IMR-90 (cell line): ENCODE measurements around the gene FBXO3. TPM values are rescaled to one million over a fixed set of nuclear protein-coding genes. Genes with fewer than 3 reads are reported as not detected.

ENCODE experiments used
- ATAC-seq: fragments of 200-7000 bp; cut with Tn5 transposase; 2 replicates; pipeline ENCODE4 v1.9.1; 2020; ENCODE audit warnings: low read depth, mild to moderate bottlenecking, moderate library complexity
- BruUV-seq: library from RNA; stranded (reverse); fragments of 400-500 nt; replicated peaks from 2 replicates; lab custom pipeline; 2021; lab: Mats Ljungman, UMichigan
- CTCF ChIA-PET: fragments of 300-600 bp; formaldehyde crosslinking; extraction: SDS; loops from one replicate; lab custom pipeline; 2021; ENCODE audit warnings: antibody characterized with exemption; lab: Yijun Ruan, JAX
- POLR2A ChIA-PET: fragments of 300-600 bp; sonication (Branson Sonifier 250); formaldehyde crosslinking; loops from one replicate; lab custom pipeline; 2022; ENCODE audit warnings: antibody characterized with exemption; ENCODE audit not compliant: unreplicated experiment; lab: Charles Lee
- DNase-seq: peaks from one replicate; pipeline ENCODE4 v3.0.0; 2013
- H2AFZ ChIP-seq: replicated peaks from 2 replicates; pipeline ENCODE3; 2013; ENCODE audit warnings: low read length, mild to moderate bottlenecking; ENCODE audit not compliant: poor library complexity
- H2AK5ac ChIP-seq: 2 replicates; pipeline ENCODE4 v1.6.1; 2013; ENCODE audit warnings: low read depth, low read length, inconsistent platforms
- H2AK9ac ChIP-seq: replicated peaks from 2 replicates; pipeline ENCODE3; 2013; ENCODE audit warnings: mild to moderate bottlenecking, low read depth, low read length, moderate library complexity; ENCODE audit not compliant: poor library complexity
- H2BK120ac ChIP-seq: 2 replicates; pipeline ENCODE4 v1.6.1; 2013; ENCODE audit warnings: low read depth, low read length, inconsistent platforms
- H2BK15ac ChIP-seq: 3 replicates; pipeline ENCODE4 v1.6.1; 2013; ENCODE audit warnings: low read depth, low read length, inconsistent platforms
- H2BK20ac ChIP-seq: 2 replicates; pipeline ENCODE4 v1.6.1; 2013; ENCODE audit warnings: low read depth, mild to moderate bottlenecking, inconsistent platforms, low read length, moderate library complexity
- H2BK5ac ChIP-seq: 2 replicates; pipeline ENCODE4 v1.6.1; 2013; ENCODE audit warnings: mild to moderate bottlenecking, low read depth, low read length, inconsistent platforms; ENCODE audit not compliant: poor library complexity, severe bottlenecking
- H3K14ac ChIP-seq: replicated peaks from 2 replicates; pipeline ENCODE4 v1.6.1; 2013; ENCODE audit warnings: low read depth, low read length, inconsistent platforms
- H3K18ac ChIP-seq: 2 replicates; pipeline ENCODE4 v1.6.1; 2013; ENCODE audit warnings: low read depth, low read length, control low read depth
- H3K23ac ChIP-seq: 2 replicates; pipeline ENCODE4 v1.6.1; 2013; ENCODE audit warnings: low read depth, low read length, inconsistent platforms
- H3K27ac ChIP-seq: 2 replicates; pipeline ENCODE4 v1.5.1; 2013; ENCODE audit warnings: mild to moderate bottlenecking, control low read depth, low read length; ENCODE audit not compliant: insufficient read depth
- H3K27me3 ChIP-seq: 2 replicates; pipeline ENCODE4 v1.6.1; 2013; ENCODE audit warnings: low read length; ENCODE audit not compliant: control insufficient read depth, insufficient read depth
- H3K36me3 ChIP-seq: 2 replicates; pipeline ENCODE4 v1.6.1; 2013; ENCODE audit warnings: low read length, mixed read lengths; ENCODE audit not compliant: control insufficient read depth, insufficient read depth
- H3K4ac ChIP-seq: 2 replicates; pipeline ENCODE4 v1.6.1; 2013; ENCODE audit warnings: low read depth, low read length, inconsistent platforms
- H3K4me1 ChIP-seq: 2 replicates; pipeline ENCODE4 v1.6.1; 2013; ENCODE audit warnings: low read length, mixed read lengths; ENCODE audit not compliant: control insufficient read depth, insufficient read depth
- H3K4me2 ChIP-seq: 2 replicates; pipeline ENCODE4 v1.6.1; 2013; ENCODE audit warnings: low read depth, mild to moderate bottlenecking, control low read depth, low read length, moderate library complexity
- H3K4me3 ChIP-seq: 2 replicates; pipeline ENCODE4 v1.5.1; 2013; ENCODE audit warnings: low read depth, mild to moderate bottlenecking, control low read depth, low read length, moderate library complexity; ENCODE audit not compliant: insufficient read depth
- H3K56ac ChIP-seq: 2 replicates; pipeline ENCODE4 v1.6.1; 2013; ENCODE audit warnings: low read length, inconsistent platforms; ENCODE audit not compliant: insufficient read depth; ENCODE audit errors: extremely low read depth
- H3K79me1 ChIP-seq, 2 experiments: 2 replicates each; pipeline ENCODE4 v1.6.1; 2013; ENCODE audit warnings: low read length in 2 of 2, inconsistent platforms in 1 of 2, low read depth in 1 of 2
- H3K9ac ChIP-seq: 2 replicates; pipeline ENCODE4 v1.6.1; 2013; ENCODE audit warnings: low read depth, low read length, control low read depth
- H3K9me1 ChIP-seq: 2 replicates; pipeline ENCODE4 v1.6.1; 2013; ENCODE audit warnings: low read length, inconsistent platforms; ENCODE audit not compliant: insufficient read depth
- H3K9me3 ChIP-seq: 2 replicates; pipeline ENCODE4 v1.6.1; 2013; ENCODE audit warnings: low read length; ENCODE audit not compliant: control insufficient read depth, insufficient read depth
- H4K20me1 ChIP-seq: 2 replicates; pipeline ENCODE4 v1.6.1; 2013; ENCODE audit warnings: low read length, inconsistent platforms; ENCODE audit not compliant: insufficient read depth
- H4K5ac ChIP-seq: 2 replicates; pipeline ENCODE4 v1.6.1; 2013; ENCODE audit warnings: mild to moderate bottlenecking, low read depth, low read length, control low read depth
- H4K8ac ChIP-seq, 2 experiments: 2 replicates each; pipeline ENCODE4 v1.6.1; 2013; ENCODE audit warnings: low read depth in 2 of 2, low read length in 2 of 2, control low read depth in 1 of 2, inconsistent platforms in 1 of 2
- H4K91ac ChIP-seq: 2 replicates; pipeline ENCODE4 v1.6.1; 2013; ENCODE audit warnings: low read depth, low read length, inconsistent platforms; ENCODE audit not compliant: insufficient read depth
- BHLHE40 ChIP-seq: fragments of 150-350 bp; IDR thresholded peaks from 2 replicates; pipeline ENCODE4 v1.6.1; 2016; ENCODE audit warnings: mild to moderate bottlenecking, low read depth, low read length
- CEBPB ChIP-seq: IDR thresholded peaks from 2 replicates; pipeline ENCODE4 v1.6.1; 2012; ENCODE audit warnings: low read depth, low read length, improper control_type of control experiment
- CTCF ChIP-seq: conservative IDR thresholded peaks from 2 replicates; pipeline ENCODE4 v1.5.1; 2012; ENCODE audit warnings: mild to moderate bottlenecking, low read depth, low read length, improper control_type of control experiment
- FOS ChIP-seq: fragments of 150-350 bp; IDR thresholded peaks from 2 replicates; pipeline ENCODE4 v1.6.1; 2016; ENCODE audit warnings: low read depth, low read length
- MAFK ChIP-seq: IDR thresholded peaks from 2 replicates; pipeline ENCODE4 v1.6.1; 2012; ENCODE audit warnings: low read depth, low read length, improper control_type of control experiment
- MAZ ChIP-seq: IDR thresholded peaks from 2 replicates; pipeline ENCODE4 v1.6.1; 2012; ENCODE audit warnings: low read depth, mild to moderate bottlenecking, low read length, improper control_type of control experiment, moderate library complexity, borderline replicate concordance
- NFE2L2 ChIP-seq: fragments of 150-350 bp; IDR thresholded peaks from 2 replicates; pipeline ENCODE4 v1.6.1; 2016; ENCODE audit warnings: low read depth, mild to moderate bottlenecking, low read length
- POLR2A ChIP-seq: IDR thresholded peaks from 2 replicates; pipeline ENCODE4 v1.6.1; 2012; ENCODE audit warnings: mild to moderate bottlenecking, low read depth, low read length
- RAD21 ChIP-seq: IDR thresholded peaks from 2 replicates; pipeline ENCODE4 v1.6.1; 2012; ENCODE audit warnings: low read length, improper control_type of control experiment
- RFX5 ChIP-seq: IDR thresholded peaks from 2 replicates; pipeline ENCODE4 v1.8.0; 2012; ENCODE audit warnings: low read depth, mild to moderate bottlenecking, low read length, moderate library complexity
- SMC3 ChIP-seq: fragments of 150-350 bp; IDR thresholded peaks from 2 replicates; pipeline ENCODE4 v1.6.1; 2016; ENCODE audit warnings: low read depth, mild to moderate bottlenecking, antibody characterized with exemption, low read length, moderate library complexity
- USF2 ChIP-seq: fragments of 150-350 bp; IDR thresholded peaks from 2 replicates; pipeline ENCODE4 v1.6.1; 2017; ENCODE audit warnings: mild to moderate bottlenecking, antibody characterized with exemption, low read length, low read depth
- WGBS, 2 experiments: methylation state at CpG; one replicate each; pipeline versions ENCODE4 v1.1.5 to v1.1.7; 2013; ENCODE audit warnings: missing lambda C conversion rate in 2 of 2; ENCODE audit not compliant: insufficient read length in 1 of 2; ENCODE audit errors: extremely low coverage in 2 of 2; 5-methylcytosine and 5-hydroxymethylcytosine counted together
- dilution Hi-C: fragments of 300-500 bp; cut with HindIII; formaldehyde crosslinking; loops from one replicate; pipeline ENCODE4 v1.14.3; 2018; ENCODE audit warnings: low sequenced_read_pairs; ENCODE audit not compliant: unreplicated experiment
- in situ Hi-C: fragments of 300-500 bp; cut with MboI; formaldehyde crosslinking; loops from 3 replicates; pipeline ENCODE4 v1.14.3; 2019; ENCODE audit warnings: low sequenced_read_pairs, inconsistent platforms, mixed read lengths
- intact Hi-C: fragments of 100-400 bp; cut with micrococcal nuclease; formaldehyde crosslinking; loops from 2 replicates; pipeline ENCODE4 v1.10.0; 2022
- polyA plus RNA-seq, 3 experiments: library from polyadenylated mRNA; depleted of rRNA; stranded (reverse); fragments of >200 nt; gene quantifications; 2 replicates each; pipeline ENCODE4 v1.2.3, GENCODE V29; 2012; ENCODE audit warnings: low replicate concordance in 1 of 3
- total RNA-seq: library from RNA; depleted of rRNA; stranded (reverse); fragments of >200 nt; gene quantifications from 2 replicates; pipeline ENCODE4 v1.2.3, GENCODE V29; 2012

Gene FBXO3
- total and polyA plus RNA-seq, 2 of the 4 experiments (the other 2 are of a cell fraction): 26.2 to 51.1 TPM

GRCh38 chr11:33777906-33778305, 3.6 kb upstream of the FBXO3 start:
- TF ChIP-seq CEBPB (no peak), NFE2L2 (no peak), RFX5 (no peak), CTCF (no peak), FOS (no peak), MAZ (no peak), RAD21 (no peak), SMC3 (no peak), MAFK (no peak), BHLHE40 (no peak), POLR2A (no peak), USF2 (no peak)
- Histone ChIP-seq H2BK20ac (no peak overlapping the region), H3K4ac (peak overlapping the region; percentile 23; the same call in 1 of the 2 replicates), H2BK5ac (no peak overlapping the region), H3K36me3 (no peaks in the 10 kb centered on the region), H4K91ac (no peak overlapping the region), H3K4me1 (peaks cover 16% of the 10 kb centered on the region), H4K8ac (peak overlapping the region in 1 of 2 experiments; percentile 46; a peak in 1 of 4 replicates), H4K5ac (no peak overlapping the region), H3K9me3 (peaks cover 2% of the 10 kb centered on the region; the same call in 1 of the 2 replicates), H2AK5ac (no peak overlapping the region; the same call in 1 of the 2 replicates), H3K14ac (no peak overlapping the region), H4K20me1 (0 out of 2 replicates have a peak, but pooled peaks cover under 1% of the 10 kb centered on the region), H3K79me1 (peaks cover 0 to 9% of the 10 kb centered on the region in 2 experiments; a peak in 3 of 4 replicates), H2AK9ac (no peak overlapping the region), H2BK15ac (no peak overlapping the region), H3K18ac (no peak overlapping the region), H2BK120ac (0 out of 2 replicates have a peak overlapping the region, but pooled peaks have one; percentile 33), H3K27ac (no peak overlapping the region), H3K9ac (no peak overlapping the region), H3K27me3 (peaks cover 5% of the 10 kb centered on the region), H2AFZ (peak overlapping the region; percentile 86), H3K4me3 (no peak overlapping the region), H3K56ac (no peak overlapping the region), H3K23ac (0 out of 2 replicates have a peak overlapping the region, but pooled peaks have one; percentile 34), H3K4me2 (no peak overlapping the region), H3K9me1 (peaks cover 15% of the 10 kb centered on the region)
- intact Hi-C loops: loop anchor here (1.0 kb wide), 1 partner anchor 24 kb away; no protein-coding TSS in a partner anchor
- dilution Hi-C loops: no loop called here
- ATAC-seq: no peak
- DNase-seq: no peak
- ChIA-PET POLR2A (no interaction called here), CTCF (no interaction called here)
- no TSS peak for BruUV-seq
- WGBS, 2 experiments: no CpG with 5 or more reads among the region's 9 CpGs
- in situ Hi-C loops: no loop called here
